Measurements from ENCODE around the gene PPP2R2B. TPM values are rescaled to one million over a fixed set of nuclear protein-coding genes. Genes with fewer than 3 reads are reported as not detected.

The PPP2R2B gene
- 10 to 100 TPM in 3 of 4 donors, 1 to 10 TPM in 1; 9.4 to 29.4 (median 20.7) TPM for total RNA-seq

DNA sequence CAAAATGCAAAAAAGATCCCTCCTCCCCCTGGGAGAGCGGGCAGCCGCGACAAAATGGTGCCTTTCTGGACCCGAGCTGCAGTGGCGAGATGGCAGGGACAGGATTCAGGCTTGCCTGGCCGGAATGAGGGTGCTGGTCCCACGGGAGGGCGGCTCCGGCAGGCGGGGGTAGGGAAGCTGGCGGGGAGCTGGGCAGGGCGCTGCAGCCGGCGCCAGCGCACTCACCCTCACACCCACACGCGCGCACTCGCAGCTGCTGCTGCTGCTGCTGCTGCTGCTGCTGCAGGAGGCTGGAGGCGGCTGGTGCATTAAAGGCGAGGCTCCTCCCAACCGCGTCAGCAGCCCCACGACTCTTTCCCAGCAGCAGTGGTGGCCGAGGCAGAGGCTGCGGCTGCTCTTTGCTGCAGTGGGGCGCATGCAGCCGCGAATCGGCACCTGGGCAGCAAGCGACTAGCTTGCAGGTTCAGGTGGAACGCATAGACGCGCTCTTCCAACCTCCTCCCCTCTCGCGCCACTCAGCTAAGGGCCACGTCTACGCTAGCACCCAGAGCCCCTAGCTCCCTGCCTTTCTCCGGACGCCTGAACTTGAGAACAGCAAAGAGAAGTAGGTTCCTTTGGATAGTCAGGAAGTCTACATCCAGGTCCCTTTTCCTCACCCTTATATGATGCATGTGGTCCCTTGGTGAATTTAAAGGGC, at the start of gene PPP2R2B:
Gene PPP2R2B (minus strand): TSS at position 282 of the 697 bp plus-strand sequence.
- DNase-seq (ENCODE audit: low spot score in 2 of 2) = no peak
- TF ChIP-seq EP300 (IDR thresholded peaks at IDR 0.05) = no peak
- TF ChIP-seq, protein P1, sequence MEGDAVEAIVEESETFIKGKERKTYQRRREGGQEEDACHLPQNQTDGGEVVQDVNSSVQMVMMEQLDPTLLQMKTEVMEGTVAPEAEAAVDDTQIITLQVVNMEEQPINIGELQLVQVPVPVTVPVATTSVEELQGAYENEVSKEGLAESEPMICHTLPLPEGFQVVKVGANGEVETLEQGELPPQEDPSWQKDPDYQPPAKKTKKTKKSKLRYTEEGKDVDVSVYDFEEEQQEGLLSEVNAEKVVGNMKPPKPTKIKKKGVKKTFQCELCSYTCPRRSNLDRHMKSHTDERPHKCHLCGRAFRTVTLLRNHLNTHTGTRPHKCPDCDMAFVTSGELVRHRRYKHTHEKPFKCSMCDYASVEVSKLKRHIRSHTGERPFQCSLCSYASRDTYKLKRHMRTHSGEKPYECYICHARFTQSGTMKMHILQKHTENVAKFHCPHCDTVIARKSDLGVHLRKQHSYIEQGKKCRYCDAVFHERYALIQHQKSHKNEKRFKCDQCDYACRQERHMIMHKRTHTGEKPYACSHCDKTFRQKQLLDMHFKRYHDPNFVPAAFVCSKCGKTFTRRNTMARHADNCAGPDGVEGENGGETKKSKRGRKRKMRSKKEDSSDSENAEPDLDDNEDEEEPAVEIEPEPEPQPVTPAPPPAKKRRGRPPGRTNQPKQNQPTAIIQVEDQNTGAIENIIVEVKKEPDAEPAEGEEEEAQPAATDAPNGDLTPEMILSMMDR (IDR thresholded peaks at IDR 0.05) = no peak
- TF ChIP-seq POLR2A (IDR thresholded peaks at IDR 0.05) = peak in 1 of 2 donors; percentile 18
- no peaks in the 10 kb centered on the region for H3K9me3 ChIP-seq
- peak within 1 kb of the TSS in 2 of 4 donors; percentile 70 for H3K27ac ChIP-seq
- peak within 1 kb of the TSS; percentile 36 to 59 (median 44) for H3K4me3 ChIP-seq
- H3K27me3 ChIP-seq = peaks cover 0 to 8% of the 10 kb centered on the region in 2 donors
- 0 to 4% methylated on average over 15 to 21 of the region's 40 CpGs for WGBS, 2 donors
- H3K4me1 ChIP-seq = peaks cover 0 to 37% (median 6%) of the 10 kb centered on the region in 4 donors
- H3K36me3 ChIP-seq = no peaks in the 10 kb centered on the region

DNA sequence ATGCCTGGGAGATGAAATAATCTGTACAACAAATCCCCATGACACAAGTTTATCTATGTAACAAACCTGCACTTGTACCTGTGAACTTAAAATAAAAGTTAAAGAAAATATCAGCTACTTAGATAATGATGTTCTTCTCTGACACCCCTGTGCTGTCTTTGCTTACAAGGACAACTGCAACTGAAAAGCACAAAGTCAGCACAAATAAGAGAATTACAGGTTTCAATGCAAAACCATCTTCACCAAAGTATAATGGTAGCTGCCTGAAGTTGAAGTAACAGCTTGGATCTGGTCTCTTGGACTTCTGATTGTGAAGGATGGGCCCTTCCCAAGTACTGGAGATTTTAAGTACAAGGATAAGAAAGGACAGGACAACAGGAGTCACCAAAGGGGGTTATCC, 45.6 kb upstream of the PPP2R2B start:
- TF ChIP-seq EP300 (IDR thresholded peaks at IDR 0.05) = no peak
- TF ChIP-seq, protein P1 (IDR thresholded peaks at IDR 0.05) = no peak
- no peak for TF ChIP-seq POLR2A (IDR thresholded peaks at IDR 0.05)
- H3K36me3 ChIP-seq = no peaks in the 10 kb centered on the region
- H3K4me3 ChIP-seq = no peak overlapping the region
- H3K27me3 ChIP-seq = no peaks in the 10 kb centered on the region
- H3K4me1 ChIP-seq = no peaks in the 10 kb centered on the region
- peaks cover 0 to 2% (median 0%) of the 10 kb centered on the region in 4 donors for H3K9me3 ChIP-seq
- no peak overlapping the region for H3K27ac ChIP-seq
- DNase-seq (ENCODE audit: low spot score in 2 of 2) = no peak

DNA sequence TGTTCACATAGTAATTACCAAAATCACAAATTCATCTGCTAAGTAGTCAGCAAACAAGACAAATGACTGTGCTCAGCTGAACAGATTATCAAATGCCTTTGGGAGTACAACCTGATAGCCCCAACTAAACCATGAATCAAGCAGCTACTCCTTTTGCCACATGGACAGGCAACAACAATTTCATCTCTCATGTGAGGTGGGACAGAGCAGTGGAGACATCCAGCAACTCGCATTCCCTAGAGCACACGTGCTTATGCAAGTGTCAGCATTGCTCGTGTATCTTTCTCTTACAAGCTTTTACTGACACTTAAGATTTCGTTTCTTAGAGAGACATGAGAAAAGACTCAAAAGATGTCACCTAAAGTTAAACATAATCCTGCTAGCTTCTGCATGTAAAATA, 42.7 kb upstream of the PPP2R2B start:
- H3K27me3 ChIP-seq = no peaks in the 10 kb centered on the region
- DNase-seq (ENCODE audit: low spot score in 2 of 2) = no peak
- no peak overlapping the region for H3K4me3 ChIP-seq
- H3K36me3 ChIP-seq = no peaks in the 10 kb centered on the region
- TF ChIP-seq, protein P1 (IDR thresholded peaks at IDR 0.05) = no peak
- TF ChIP-seq POLR2A (IDR thresholded peaks at IDR 0.05) (no peak), EP300 (IDR thresholded peaks at IDR 0.05) (no peak)
- WGBS, 2 donors = 73 to 81% methylated on average over 4 of the region's 4 CpGs
- peaks cover 0 to 2% (median 0%) of the 10 kb centered on the region in 4 donors for H3K9me3 ChIP-seq
- no peaks in the 10 kb centered on the region for H3K4me1 ChIP-seq
- no peak overlapping the region for H3K27ac ChIP-seq

DNA sequence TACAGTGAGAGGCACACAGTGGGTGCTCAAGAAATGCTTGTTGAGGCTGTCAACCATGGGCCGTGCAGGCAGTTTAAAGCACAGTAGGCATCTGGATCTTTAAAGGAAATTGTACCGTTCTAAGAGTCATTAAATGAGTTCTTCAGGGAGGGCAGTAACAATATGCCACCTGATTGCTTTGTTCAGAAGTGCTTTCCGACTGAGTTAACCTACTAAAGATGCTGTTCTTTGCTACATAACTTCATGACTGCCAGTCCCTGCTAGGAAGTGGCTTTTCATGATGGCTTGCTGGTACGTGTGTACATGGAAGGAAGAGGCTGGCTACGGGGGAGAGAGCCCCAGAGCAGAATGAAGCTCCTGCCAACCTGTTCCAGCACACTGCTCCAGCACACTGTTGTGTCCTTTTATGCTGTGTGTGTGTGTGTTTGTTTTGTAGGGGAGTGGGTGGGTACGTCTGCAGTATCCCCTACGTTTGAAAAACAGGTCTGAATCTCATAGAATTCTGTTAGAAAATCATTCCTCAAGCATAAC, 41.9 kb upstream of the PPP2R2B start:
- H3K27ac ChIP-seq = no peak overlapping the region
- 51 to 59% methylated on average over 7 of the region's 7 CpGs for WGBS, 2 donors
- H3K4me1 ChIP-seq = no peaks in the 10 kb centered on the region
- peaks cover 0 to 2% (median 0%) of the 10 kb centered on the region in 4 donors for H3K9me3 ChIP-seq
- TF ChIP-seq EP300 (IDR thresholded peaks at IDR 0.05) (no peak), POLR2A (IDR thresholded peaks at IDR 0.05) (no peak)
- TF ChIP-seq, protein P1 (IDR thresholded peaks at IDR 0.05) = no peak
- DNase-seq (ENCODE audit: low spot score in 2 of 2) = no peak
- H3K36me3 ChIP-seq = no peaks in the 10 kb centered on the region
- no peaks in the 10 kb centered on the region for H3K27me3 ChIP-seq
- H3K4me3 ChIP-seq = no peak overlapping the region

DNA sequence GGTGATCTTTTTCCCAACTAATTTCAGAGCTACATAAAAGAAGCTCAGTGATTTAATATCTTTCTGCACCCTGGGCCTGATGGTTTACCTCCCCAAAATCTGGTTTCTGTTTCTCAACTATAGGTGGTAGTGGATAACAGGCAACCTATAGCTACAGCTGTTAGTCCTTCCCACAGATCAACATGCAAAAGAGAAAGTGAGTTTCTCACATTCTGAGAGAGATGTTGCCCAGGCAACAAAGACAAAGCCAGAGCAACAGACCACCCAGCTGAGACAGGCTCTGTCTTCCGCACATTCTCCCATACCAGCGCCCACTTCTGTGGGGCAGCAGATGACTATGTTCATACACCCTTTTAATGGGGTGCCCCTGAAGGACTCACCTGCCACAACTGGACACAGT, 40.7 kb upstream of the PPP2R2B start:
- no peak for DNase-seq (ENCODE audit: low spot score in 2 of 2)
- no peak overlapping the region for H3K4me3 ChIP-seq
- TF ChIP-seq POLR2A (IDR thresholded peaks at IDR 0.05) (no peak), EP300 (IDR thresholded peaks at IDR 0.05) (no peak)
- TF ChIP-seq, protein P1 (IDR thresholded peaks at IDR 0.05) = no peak
- H3K4me1 ChIP-seq = no peaks in the 10 kb centered on the region
- no peaks in the 10 kb centered on the region for H3K27me3 ChIP-seq
- no peaks in the 10 kb centered on the region for H3K9me3 ChIP-seq
- H3K36me3 ChIP-seq = no peaks in the 10 kb centered on the region
- 47 to 70% methylated on average over 2 of the region's 2 CpGs for WGBS, 2 donors
- no peak overlapping the region for H3K27ac ChIP-seq
